ENCODE measurements around the gene DCAF6.
A peak's percentile ranks its signal among the peaks of the same experiment; 100 is the strongest.

DCAF6 gene

GRCh38 chr1:168106274-168106673 is 169.8 kb downstream of the DCAF6 start:
- no peaks in the 10 kb centered on the region for H3K27me3 ChIP-seq (replicated peaks in 2 of 5; ENCODE audit: control insufficient read depth in 4 of 5, insufficient read depth in 5 of 5, low read length in 4 of 5)
- no peaks in the 10 kb centered on the region for H3K36me3 ChIP-seq (ENCODE audit: control insufficient read depth in 4 of 4, insufficient read depth in 4 of 4, low read length in 3 of 4)
- no peak overlapping the region for H3K4me3 ChIP-seq (ENCODE audit: control insufficient read depth in 1 of 7, extremely low read depth in 1 of 7, insufficient read depth in 4 of 7, low read depth in 2 of 7, low read length in 6 of 7)
- H3K4me1 ChIP-seq (ENCODE audit: control extremely low read depth in 1 of 4, control insufficient read depth in 4 of 4, insufficient read depth in 4 of 4, low read length in 3 of 4): no peaks in the 10 kb centered on the region
- no peak for DNase-seq
- WGBS (ENCODE audit: insufficient coverage): 99% methylated on average over 8 of the region's 8 CpGs
- ChIA-PET CTCF (no interaction called here), POLR2A (no interaction called here)
- no peak overlapping the region for H3K27ac ChIP-seq (ENCODE audit: insufficient read depth in 1 of 2, low read depth in 1 of 2, low read length in 2 of 2, poor library complexity in 1 of 2, severe bottlenecking in 2 of 2)
- no peaks in the 10 kb centered on the region for H3K9me3 ChIP-seq (ENCODE audit: control extremely low read depth in 1 of 5, control insufficient read depth in 4 of 5, insufficient read depth in 2 of 5, low read depth in 1 of 5, low read length in 4 of 5)

GRCh38 chr1:168110896-168111545 is 174.5 kb downstream of the DCAF6 start:
- no peak for DNase-seq
- WGBS (ENCODE audit: insufficient coverage): 97% methylated on average over 5 of the region's 7 CpGs
- no peak overlapping the region for H3K4me3 ChIP-seq (ENCODE audit: control insufficient read depth in 1 of 7, extremely low read depth in 1 of 7, insufficient read depth in 4 of 7, low read depth in 2 of 7, low read length in 6 of 7)
- no peaks in the 10 kb centered on the region for H3K27me3 ChIP-seq (replicated peaks in 2 of 5; ENCODE audit: control insufficient read depth in 4 of 5, insufficient read depth in 5 of 5, low read length in 4 of 5)
- H3K27ac ChIP-seq (ENCODE audit: insufficient read depth in 1 of 2, low read depth in 1 of 2, low read length in 2 of 2, poor library complexity in 1 of 2, severe bottlenecking in 2 of 2): no peak overlapping the region
- POLR2A ChIA-PET: no interaction called here
- H3K9me3 ChIP-seq (ENCODE audit: control extremely low read depth in 1 of 5, control insufficient read depth in 4 of 5, insufficient read depth in 2 of 5, low read depth in 1 of 5, low read length in 4 of 5): no peaks in the 10 kb centered on the region
- CTCF ChIA-PET: no interaction called here
- no peaks in the 10 kb centered on the region for H3K4me1 ChIP-seq (ENCODE audit: control extremely low read depth in 1 of 4, control insufficient read depth in 4 of 4, insufficient read depth in 4 of 4, low read length in 3 of 4)
- no peaks in the 10 kb centered on the region for H3K36me3 ChIP-seq (ENCODE audit: control insufficient read depth in 4 of 4, insufficient read depth in 4 of 4, low read length in 3 of 4)

GRCh38 chr1:168112673-168113305 is 176.3 kb downstream of the DCAF6 start:
- H3K36me3 ChIP-seq (ENCODE audit: control insufficient read depth in 4 of 4, insufficient read depth in 4 of 4, low read length in 3 of 4): no peaks in the 10 kb centered on the region
- no peaks in the 10 kb centered on the region for H3K27me3 ChIP-seq (replicated peaks in 2 of 5; ENCODE audit: control insufficient read depth in 4 of 5, insufficient read depth in 5 of 5, low read length in 4 of 5)
- H3K27ac ChIP-seq (ENCODE audit: insufficient read depth in 1 of 2, low read depth in 1 of 2, low read length in 2 of 2, poor library complexity in 1 of 2, severe bottlenecking in 2 of 2): no peak overlapping the region
- ChIA-PET CTCF (interaction anchor here (0.8 to 1.3 kb wide), 2 partner anchors 13 to 17 kb away, joined by 3 read pairs; no protein-coding TSS in a partner anchor), POLR2A (no interaction called here)
- peak in 2 of 3 donors; percentile 17 to 30 for DNase-seq
- no peak overlapping the region for H3K4me3 ChIP-seq (ENCODE audit: control insufficient read depth in 1 of 7, extremely low read depth in 1 of 7, insufficient read depth in 4 of 7, low read depth in 2 of 7, low read length in 6 of 7)
- no peaks in the 10 kb centered on the region for H3K4me1 ChIP-seq (ENCODE audit: control extremely low read depth in 1 of 4, control insufficient read depth in 4 of 4, insufficient read depth in 4 of 4, low read length in 3 of 4)
- WGBS (ENCODE audit: insufficient coverage): 98% methylated on average over 6 of the region's 6 CpGs
- no peaks in the 10 kb centered on the region for H3K9me3 ChIP-seq (ENCODE audit: control extremely low read depth in 1 of 5, control insufficient read depth in 4 of 5, insufficient read depth in 2 of 5, low read depth in 1 of 5, low read length in 4 of 5)

GRCh38 chr1:168114845-168115244 is 178.4 kb downstream of the DCAF6 start:
- H3K4me1 ChIP-seq (ENCODE audit: control extremely low read depth in 1 of 4, control insufficient read depth in 4 of 4, insufficient read depth in 4 of 4, low read length in 3 of 4): no peaks in the 10 kb centered on the region
- CTCF ChIA-PET: interaction anchor here (1.1 kb wide), 1 partner anchor 13 kb away, joined by 3 read pairs; no protein-coding TSS in a partner anchor
- peaks cover 0 to 3% (median 0%) of the 10 kb centered on the region in 5 experiments for H3K9me3 ChIP-seq (ENCODE audit: control extremely low read depth in 1 of 5, control insufficient read depth in 4 of 5, insufficient read depth in 2 of 5, low read depth in 1 of 5, low read length in 4 of 5)
- H3K27me3 ChIP-seq (replicated peaks in 2 of 5; ENCODE audit: control insufficient read depth in 4 of 5, insufficient read depth in 5 of 5, low read length in 4 of 5): no peaks in the 10 kb centered on the region
- H3K27ac ChIP-seq (ENCODE audit: insufficient read depth in 1 of 2, low read depth in 1 of 2, low read length in 2 of 2, poor library complexity in 1 of 2, severe bottlenecking in 2 of 2): no peak overlapping the region
- no peak for DNase-seq
- no peaks in the 10 kb centered on the region for H3K36me3 ChIP-seq (ENCODE audit: control insufficient read depth in 4 of 4, insufficient read depth in 4 of 4, low read length in 3 of 4)
- POLR2A ChIA-PET: no interaction called here
- 96% methylated on average over 6 of the region's 6 CpGs for WGBS (ENCODE audit: insufficient coverage)
- no peak overlapping the region for H3K4me3 ChIP-seq (ENCODE audit: control insufficient read depth in 1 of 7, extremely low read depth in 1 of 7, insufficient read depth in 4 of 7, low read depth in 2 of 7, low read length in 6 of 7)

- peak in 1 of 3 donors; percentile 2 for DNase-seq
- no peaks in the 10 kb centered on the region for H3K27me3 ChIP-seq (replicated peaks in 2 of 5; ENCODE audit: control insufficient read depth in 4 of 5, insufficient read depth in 5 of 5, low read length in 4 of 5)
- no peaks in the 10 kb centered on the region for H3K36me3 ChIP-seq (ENCODE audit: control insufficient read depth in 4 of 4, insufficient read depth in 4 of 4, low read length in 3 of 4)
- peaks cover 0 to 3% (median 0%) of the 10 kb centered on the region in 5 experiments for H3K9me3 ChIP-seq (ENCODE audit: control extremely low read depth in 1 of 5, control insufficient read depth in 4 of 5, insufficient read depth in 2 of 5, low read depth in 1 of 5, low read length in 4 of 5)
- H3K4me1 ChIP-seq (ENCODE audit: control extremely low read depth in 1 of 4, control insufficient read depth in 4 of 4, insufficient read depth in 4 of 4, low read length in 3 of 4): no peaks in the 10 kb centered on the region
- CTCF ChIA-PET: interaction anchor here (1.0 to 1.2 kb wide), 2 partner anchors 22 to 31 kb away, joined by 3 read pairs; no protein-coding TSS in a partner anchor
- H3K27ac ChIP-seq (ENCODE audit: insufficient read depth in 1 of 2, low read depth in 1 of 2, low read length in 2 of 2, poor library complexity in 1 of 2, severe bottlenecking in 2 of 2): no peak overlapping the region
- POLR2A ChIA-PET: no interaction called here
- no peak overlapping the region for H3K4me3 ChIP-seq (ENCODE audit: control insufficient read depth in 1 of 7, extremely low read depth in 1 of 7, insufficient read depth in 4 of 7, low read depth in 2 of 7, low read length in 6 of 7)
- WGBS (ENCODE audit: insufficient coverage): 96% methylated on average over 4 of the region's 6 CpGs
These were observed 179.9 kb downstream of the DCAF6 start for GRCh38 chr1:168116327-168116799.

- Histone ChIP-seq H3K27ac (ENCODE audit: insufficient read depth in 1 of 2, low read depth in 1 of 2, low read length in 2 of 2, poor library complexity in 1 of 2, severe bottlenecking in 2 of 2) (no peak overlapping the region), H3K4me1 (ENCODE audit: control extremely low read depth in 1 of 4, control insufficient read depth in 4 of 4, insufficient read depth in 4 of 4, low read length in 3 of 4) (no peaks in the 10 kb centered on the region), H3K36me3 (ENCODE audit: control insufficient read depth in 4 of 4, insufficient read depth in 4 of 4, low read length in 3 of 4) (no peaks in the 10 kb centered on the region), H3K9me3 (ENCODE audit: control extremely low read depth in 1 of 5, control insufficient read depth in 4 of 5, insufficient read depth in 2 of 5, low read depth in 1 of 5, low read length in 4 of 5) (peaks cover 0 to 3% (median 0%) of the 10 kb centered on the region in 5 experiments), H3K4me3 (ENCODE audit: control insufficient read depth in 1 of 7, extremely low read depth in 1 of 7, insufficient read depth in 4 of 7, low read depth in 2 of 7, low read length in 6 of 7) (no peak overlapping the region), H3K27me3 (replicated peaks in 2 of 5; ENCODE audit: control insufficient read depth in 4 of 5, insufficient read depth in 5 of 5, low read length in 4 of 5) (peaks cover 0 to 2% (median 0%) of the 10 kb centered on the region in 5 experiments)
- ChIA-PET POLR2A (no interaction called here), CTCF (interaction anchor here (0.6 kb wide), 1 partner anchor 181 kb away, joined by 3 read pairs; no protein-coding TSS in a partner anchor)
- DNase-seq: no peak
- WGBS (ENCODE audit: insufficient coverage): 100% methylated on average over 3 of the region's 4 CpGs
These were observed 183.3 kb downstream of the DCAF6 start for GRCh38 chr1:168119750-168120149.

GRCh38 chr1:168121401-168122011 is 185.0 kb downstream of the DCAF6 start:
- Histone ChIP-seq H3K27ac (ENCODE audit: insufficient read depth in 1 of 2, low read depth in 1 of 2, low read length in 2 of 2, poor library complexity in 1 of 2, severe bottlenecking in 2 of 2) (no peak overlapping the region), H3K4me1 (ENCODE audit: control extremely low read depth in 1 of 4, control insufficient read depth in 4 of 4, insufficient read depth in 4 of 4, low read length in 3 of 4) (no peaks in the 10 kb centered on the region), H3K4me3 (ENCODE audit: control insufficient read depth in 1 of 7, extremely low read depth in 1 of 7, insufficient read depth in 4 of 7, low read depth in 2 of 7, low read length in 6 of 7) (no peak overlapping the region), H3K36me3 (ENCODE audit: control insufficient read depth in 4 of 4, insufficient read depth in 4 of 4, low read length in 3 of 4) (peaks cover 0 to under 1% (median 0%) of the 10 kb centered on the region in 4 experiments), H3K9me3 (ENCODE audit: control extremely low read depth in 1 of 5, control insufficient read depth in 4 of 5, insufficient read depth in 2 of 5, low read depth in 1 of 5, low read length in 4 of 5) (peaks cover 0 to 3% (median 0%) of the 10 kb centered on the region in 5 experiments), H3K27me3 (replicated peaks in 2 of 5; ENCODE audit: control insufficient read depth in 4 of 5, insufficient read depth in 5 of 5, low read length in 4 of 5) (peaks cover 0 to 2% (median 0%) of the 10 kb centered on the region in 5 experiments)
- WGBS (ENCODE audit: insufficient coverage): 87% methylated on average over 7 of the region's 7 CpGs
- POLR2A ChIA-PET: no interaction called here
- CTCF ChIA-PET: no interaction called here
- DNase-seq: no peak

All from common myeloid progenitor, CD34-positive (primary cell).